Astrocyte (in vitro differentiated cells and primary cell): ENCODE results near the gene HS3ST1. TPM values are rescaled to one million over a fixed set of nuclear protein-coding genes. Genes with fewer than 3 reads are reported as not detected.

Experiments
- DNase-seq: peaks from one replicate; pipeline ENCODE4 v3.0.0-alpha.2; 2010; ENCODE audit warnings: low read depth
- FAIRE-seq: peaks from 2 replicates; lab custom pipeline; 2011; peaks lifted over from hg19 to GRCh38; lab: Jason Lieb, UNC
- H2AFZ ChIP-seq: 2 replicates; pipeline ENCODE4 v1.6.0; 2012; ENCODE audit warnings: low read depth, low read length, inconsistent platforms
- H3K27ac ChIP-seq: 2 replicates; pipeline ENCODE4 v1.5.1; 2011; ENCODE audit warnings: low read depth, low read length, inconsistent platforms
- H3K27me3 ChIP-seq: 2 replicates; pipeline ENCODE4 v1.6.0; 2011; ENCODE audit warnings: low read length, inconsistent platforms; ENCODE audit not compliant: insufficient read depth
- H3K36me3 ChIP-seq: 2 replicates; pipeline ENCODE4 v1.5.1; 2011; ENCODE audit warnings: low read length, inconsistent platforms; ENCODE audit not compliant: insufficient read depth
- H3K4me1 ChIP-seq: 2 replicates; pipeline ENCODE4 v1.5.1; 2011; ENCODE audit warnings: low read length, inconsistent platforms; ENCODE audit not compliant: insufficient read depth
- H3K4me2 ChIP-seq: 2 replicates; pipeline ENCODE4 v1.6.0; 2012; ENCODE audit warnings: low read length, inconsistent platforms
- H3K4me3 ChIP-seq: 2 replicates; pipeline ENCODE4 v1.5.1; 2011; ENCODE audit warnings: low read depth, mild to moderate bottlenecking, low read length, inconsistent platforms; ENCODE audit not compliant: insufficient read depth
- H3K79me2 ChIP-seq: 2 replicates; pipeline ENCODE4 v1.6.0; 2012; ENCODE audit warnings: mild to moderate bottlenecking, low read length, inconsistent platforms; ENCODE audit not compliant: insufficient read depth
- H3K9ac ChIP-seq: 2 replicates; pipeline ENCODE4 v1.6.0; 2012; ENCODE audit warnings: mild to moderate bottlenecking, low read length, inconsistent platforms
- H3K9me3 ChIP-seq: 2 replicates; pipeline ENCODE4 v1.5.1; 2012; ENCODE audit warnings: low read depth, mild to moderate bottlenecking, low read length, inconsistent platforms; ENCODE audit not compliant: insufficient read depth
- H4K20me1 ChIP-seq: 2 replicates; pipeline ENCODE4 v1.6.0; 2012; ENCODE audit warnings: low read length, inconsistent platforms; ENCODE audit not compliant: insufficient read depth
- H3K27ac Mint-ChIP-seq: one replicate; pipeline ENCODE4 v1.8.0; 2021; ENCODE audit warnings: mild to moderate bottlenecking, mixed read lengths; ENCODE audit not compliant: unreplicated experiment
- H3K27me3 Mint-ChIP-seq: one replicate; pipeline ENCODE4 v1.8.0; 2021; ENCODE audit warnings: low read depth, mixed read lengths; ENCODE audit not compliant: unreplicated experiment
- H3K36me3 Mint-ChIP-seq: one replicate; pipeline ENCODE4 v1.8.0; 2021; ENCODE audit warnings: low read depth, mixed read lengths; ENCODE audit not compliant: unreplicated experiment
- H3K4me1 Mint-ChIP-seq: one replicate; pipeline ENCODE4 v1.8.0; 2021; ENCODE audit warnings: low read depth, mixed read lengths; ENCODE audit not compliant: unreplicated experiment
- H3K4me3 Mint-ChIP-seq: one replicate; pipeline ENCODE4 v1.8.0; 2021; ENCODE audit warnings: mild to moderate bottlenecking, moderate library complexity, mixed read lengths; ENCODE audit not compliant: unreplicated experiment
- H3K9me3 Mint-ChIP-seq: one replicate; pipeline ENCODE4 v1.8.0; 2021; ENCODE audit warnings: mild to moderate bottlenecking, mixed read lengths; ENCODE audit not compliant: unreplicated experiment
- EZH2 ChIP-seq: IDR thresholded peaks from 2 replicates; pipeline ENCODE4 v1.6.1; 2012; ENCODE audit warnings: mild to moderate bottlenecking, low read length, inconsistent platforms; ENCODE audit not compliant: insufficient read depth
- total RNA-seq: library from RNA; stranded (reverse); gene quantifications from 2 replicates; pipeline ENCODE4 v1.2.1, GENCODE V29; 2021
- TF ChIP-seq, protein P1 (sequence below): IDR thresholded peaks from 2 replicates; pipeline ENCODE4 v1.5.1; 2011; ENCODE audit warnings: low read depth, mild to moderate bottlenecking, inconsistent platforms, low read length, moderate library complexity; ENCODE audit not compliant: insufficient read depth

HS3ST1 gene
- total RNA-seq, 1 donor from 2014 or later: 0.18 TPM

DNA sequence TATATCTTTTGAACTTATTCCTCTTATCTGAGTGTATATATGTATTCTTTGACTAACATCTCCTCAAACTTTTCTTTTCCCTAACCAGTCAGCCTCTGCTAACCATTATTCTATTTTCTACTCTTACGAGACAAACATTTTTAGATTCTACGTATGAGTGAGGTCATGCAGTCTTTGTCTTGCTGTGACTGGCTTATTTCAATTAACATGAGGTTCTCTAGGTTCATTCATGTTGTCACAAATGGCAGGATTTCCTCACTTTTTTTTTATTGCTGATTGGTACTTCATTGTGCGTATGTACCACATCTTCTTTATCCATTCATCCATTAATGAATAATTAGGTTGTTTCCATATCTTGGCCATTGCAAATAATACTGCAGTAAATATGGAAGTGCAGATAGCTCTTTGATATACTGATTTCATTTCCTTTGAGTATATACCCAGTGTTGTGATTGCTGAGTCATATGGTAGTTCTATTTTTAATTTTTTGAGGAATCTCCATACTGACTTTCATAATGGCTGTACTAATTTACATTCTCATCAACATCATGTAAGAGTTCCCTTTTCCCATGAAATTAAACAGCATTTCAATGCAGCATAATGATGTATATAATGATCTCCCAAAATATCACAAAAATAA lies 80.1 kb downstream of the HS3ST1 start:
- H4K20me1 ChIP-seq: no peaks in the 10 kb centered on the region
- no peaks in the 10 kb centered on the region for H3K27me3 ChIP-seq
- H3K4me3 Mint-ChIP-seq: no peak overlapping the region
- no peak overlapping the region for H2AFZ ChIP-seq
- H3K4me2 ChIP-seq: no peak overlapping the region
- H3K4me1 Mint-ChIP-seq: no peaks in the 10 kb centered on the region
- H3K27me3 Mint-ChIP-seq: peaks cover 11% of the 10 kb centered on the region
- no peaks in the 10 kb centered on the region for H3K36me3 Mint-ChIP-seq
- H3K9me3 Mint-ChIP-seq: no peaks in the 10 kb centered on the region
- no peaks in the 10 kb centered on the region for H3K79me2 ChIP-seq
- no peak overlapping the region for H3K27ac Mint-ChIP-seq
- H3K36me3 ChIP-seq: no peaks in the 10 kb centered on the region
- H3K27ac ChIP-seq: no peak overlapping the region
- no peak overlapping the region for H3K4me3 ChIP-seq
- no peaks in the 10 kb centered on the region for H3K4me1 ChIP-seq
- no peak for FAIRE-seq
- no peak overlapping the region for H3K9ac ChIP-seq
- DNase-seq: no peak
- no peaks in the 10 kb centered on the region for H3K9me3 ChIP-seq
- no peak for TF ChIP-seq EZH2
- TF ChIP-seq, protein P1, sequence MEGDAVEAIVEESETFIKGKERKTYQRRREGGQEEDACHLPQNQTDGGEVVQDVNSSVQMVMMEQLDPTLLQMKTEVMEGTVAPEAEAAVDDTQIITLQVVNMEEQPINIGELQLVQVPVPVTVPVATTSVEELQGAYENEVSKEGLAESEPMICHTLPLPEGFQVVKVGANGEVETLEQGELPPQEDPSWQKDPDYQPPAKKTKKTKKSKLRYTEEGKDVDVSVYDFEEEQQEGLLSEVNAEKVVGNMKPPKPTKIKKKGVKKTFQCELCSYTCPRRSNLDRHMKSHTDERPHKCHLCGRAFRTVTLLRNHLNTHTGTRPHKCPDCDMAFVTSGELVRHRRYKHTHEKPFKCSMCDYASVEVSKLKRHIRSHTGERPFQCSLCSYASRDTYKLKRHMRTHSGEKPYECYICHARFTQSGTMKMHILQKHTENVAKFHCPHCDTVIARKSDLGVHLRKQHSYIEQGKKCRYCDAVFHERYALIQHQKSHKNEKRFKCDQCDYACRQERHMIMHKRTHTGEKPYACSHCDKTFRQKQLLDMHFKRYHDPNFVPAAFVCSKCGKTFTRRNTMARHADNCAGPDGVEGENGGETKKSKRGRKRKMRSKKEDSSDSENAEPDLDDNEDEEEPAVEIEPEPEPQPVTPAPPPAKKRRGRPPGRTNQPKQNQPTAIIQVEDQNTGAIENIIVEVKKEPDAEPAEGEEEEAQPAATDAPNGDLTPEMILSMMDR: no peak

DNA sequence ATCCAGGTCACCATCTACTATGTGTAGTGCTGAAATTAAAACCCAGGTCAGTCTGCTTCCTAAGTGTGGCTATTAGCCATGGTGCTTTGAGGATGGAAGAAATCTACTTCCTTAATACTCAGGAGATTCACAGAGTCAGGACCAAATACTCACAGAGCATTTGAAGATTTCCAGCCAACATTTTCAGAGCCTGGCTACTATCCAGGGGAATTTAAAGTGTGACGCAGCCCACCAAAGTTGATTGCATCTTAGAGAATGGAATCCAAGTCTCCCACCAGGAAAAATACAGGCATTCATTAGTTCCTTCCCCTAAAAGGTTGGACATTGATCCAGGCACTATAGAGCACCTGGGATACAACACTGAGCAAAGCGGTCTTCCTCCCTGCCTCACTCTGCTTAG lies 83.8 kb downstream of the HS3ST1 start:
- no peak for FAIRE-seq
- Histone ChIP-seq H3K4me3 (no peak overlapping the region), H3K27ac (no peak overlapping the region), H3K79me2 (no peaks in the 10 kb centered on the region), H4K20me1 (no peaks in the 10 kb centered on the region), H3K9ac (no peak overlapping the region), H2AFZ (no peak overlapping the region), H3K9me3 (no peaks in the 10 kb centered on the region), H3K27me3 (no peaks in the 10 kb centered on the region), H3K4me1 (no peaks in the 10 kb centered on the region), H3K36me3 (no peaks in the 10 kb centered on the region), H3K4me2 (no peak overlapping the region)
- no peaks in the 10 kb centered on the region for H3K4me1 Mint-ChIP-seq
- no peak overlapping the region for H3K27ac Mint-ChIP-seq
- H3K9me3 Mint-ChIP-seq: no peaks in the 10 kb centered on the region
- H3K36me3 Mint-ChIP-seq: no peaks in the 10 kb centered on the region
- no peak for DNase-seq
- H3K4me3 Mint-ChIP-seq: no peak overlapping the region
- TF ChIP-seq, protein P1: no peak
- TF ChIP-seq EZH2: no peak
- peaks cover 14% of the 10 kb centered on the region for H3K27me3 Mint-ChIP-seq

- no peak for TF ChIP-seq EZH2
- TF ChIP-seq, protein P1: no peak
- no peaks in the 10 kb centered on the region for H3K36me3 Mint-ChIP-seq
- H3K4me3 Mint-ChIP-seq: no peak overlapping the region
- Histone ChIP-seq H2AFZ (no peak overlapping the region), H3K4me1 (no peaks in the 10 kb centered on the region), H3K4me3 (no peak overlapping the region), H3K79me2 (no peaks in the 10 kb centered on the region), H3K27ac (no peak overlapping the region), H3K9ac (no peak overlapping the region), H3K27me3 (no peaks in the 10 kb centered on the region), H3K36me3 (no peaks in the 10 kb centered on the region), H4K20me1 (no peaks in the 10 kb centered on the region), H3K4me2 (no peak overlapping the region), H3K9me3 (no peaks in the 10 kb centered on the region)
- FAIRE-seq: no peak
- H3K27me3 Mint-ChIP-seq: peaks cover 17% of the 10 kb centered on the region
- H3K4me1 Mint-ChIP-seq: no peaks in the 10 kb centered on the region
- no peak for DNase-seq
- H3K9me3 Mint-ChIP-seq: no peaks in the 10 kb centered on the region
- no peak overlapping the region for H3K27ac Mint-ChIP-seq
Measured at GRCh38 chr4:11343536-11343935, 85.2 kb downstream of the HS3ST1 start.
